Measurements from ENCODE around the gene MMEL1.

MMEL1 gene

DNA sequence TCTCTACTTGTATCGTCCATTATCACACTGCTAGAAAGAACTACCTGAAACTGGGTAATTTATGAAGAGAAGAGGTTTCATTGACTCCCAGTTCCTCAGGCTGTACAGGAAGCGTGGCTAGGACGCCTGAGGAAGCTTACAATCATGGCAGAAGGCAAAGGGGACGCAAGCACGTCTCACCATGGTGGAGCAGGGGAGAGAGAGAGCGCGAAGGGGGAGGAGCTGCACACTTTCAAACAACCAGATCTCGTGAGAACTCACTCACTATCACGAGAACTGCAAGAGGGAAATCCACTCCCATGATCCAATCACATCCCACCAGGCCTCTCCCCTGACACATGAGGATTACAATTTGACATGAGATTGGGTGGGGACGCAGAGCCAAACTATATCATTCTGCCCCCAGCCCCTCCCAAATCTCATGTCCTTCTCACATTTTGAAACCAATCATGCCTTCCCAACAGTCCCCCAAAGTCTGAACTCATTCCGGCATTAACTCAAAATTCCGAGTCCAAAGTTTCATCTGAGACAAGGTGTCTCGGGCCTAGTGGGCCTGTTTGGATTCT lies 8.0 kb downstream of the MMEL1 start:
- Mint-ChIP-seq H3K9me3 (peaks cover 3% of the 10 kb centered on the region), H3K27ac (no peak overlapping the region), H3K27me3 (peaks cover 88% of the 10 kb centered on the region)

DNA sequence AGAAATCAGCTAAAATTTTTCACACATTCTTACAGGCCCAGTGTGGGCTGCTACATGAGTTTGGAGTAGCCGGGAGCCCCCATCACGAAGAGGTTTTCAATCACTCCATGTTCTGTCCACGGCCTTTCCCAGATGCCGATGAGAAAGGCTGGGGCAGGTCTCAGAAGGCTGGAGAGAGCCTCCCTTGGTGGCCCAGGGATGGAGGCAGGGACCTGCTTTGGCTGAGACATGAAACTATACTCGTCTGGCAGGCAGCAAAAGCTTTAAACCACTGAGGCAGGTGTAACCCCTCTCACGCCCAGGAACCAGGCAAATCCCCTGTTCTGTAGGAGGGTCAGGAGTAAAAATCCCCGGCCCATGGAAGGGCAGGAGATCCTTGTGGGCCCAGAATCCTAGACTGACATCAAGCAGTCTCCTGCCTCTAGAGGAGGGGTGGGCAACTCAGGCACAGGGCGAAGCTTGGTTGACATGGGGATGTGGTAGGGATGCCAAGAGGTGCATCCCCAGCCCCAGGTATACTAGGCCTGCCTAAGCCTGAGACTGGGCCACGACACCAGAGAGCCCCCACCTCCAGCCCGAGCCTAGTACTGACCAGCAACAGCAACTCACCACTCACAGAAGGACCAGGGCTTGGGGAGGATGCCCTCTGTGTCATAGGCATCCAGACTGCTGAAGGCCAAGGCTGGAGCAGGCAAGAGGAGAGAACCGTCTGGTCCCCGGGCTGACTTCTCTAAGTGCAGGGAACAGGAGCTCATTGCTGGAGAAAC lies 9.1 kb downstream of the MMEL1 start:
- ATAC-seq = no peak
- Mint-ChIP-seq H3K27me3 (peaks cover 93% of the 10 kb centered on the region), H3K9me3 (peaks cover 6% of the 10 kb centered on the region), H3K4me3 (no peak overlapping the region), H3K27ac (no peak overlapping the region), H3K4me1 (no peaks in the 10 kb centered on the region), H3K36me3 (peaks cover 9% of the 10 kb centered on the region)

More for the DNA sequence above, 8.0 kb downstream of the MMEL1 start:
- ATAC-seq = no peak
- Mint-ChIP-seq H3K36me3 (peaks cover 5% of the 10 kb centered on the region), H3K4me3 (no peak overlapping the region), H3K4me1 (no peaks in the 10 kb centered on the region)

DNA sequence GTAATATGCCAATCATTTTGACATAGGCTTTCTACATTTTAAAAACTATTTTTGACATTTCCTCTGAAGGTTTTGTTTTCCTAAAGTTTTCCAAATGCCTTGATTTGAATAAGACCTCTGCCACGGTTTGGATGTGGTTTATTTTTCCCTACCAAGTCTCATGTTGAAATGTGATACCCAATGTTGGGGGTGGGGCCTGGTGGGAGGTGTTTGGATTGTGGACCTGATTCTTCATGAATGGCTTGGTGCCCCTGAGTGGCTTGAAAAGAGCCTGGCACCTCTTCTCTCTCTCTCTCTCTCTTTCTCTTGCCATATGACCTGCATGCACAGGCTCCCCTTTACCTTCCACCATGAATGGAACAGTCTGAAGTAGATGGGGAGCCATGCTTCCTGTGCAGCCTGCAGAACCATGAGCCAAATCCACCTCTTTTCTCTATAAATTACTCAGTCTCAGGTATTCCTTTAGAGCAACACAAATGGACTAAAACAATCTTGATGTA lies 14.8 kb downstream of the MMEL1 start:
- Mint-ChIP-seq H3K4me3 (no peak overlapping the region), H3K36me3 (peaks cover 11% of the 10 kb centered on the region), H3K27ac (no peak overlapping the region), H3K9me3 (peaks cover 22% of the 10 kb centered on the region), H3K27me3 (peaks cover 68% of the 10 kb centered on the region), H3K4me1 (no peaks in the 10 kb centered on the region)
- no peak for ATAC-seq

DNA sequence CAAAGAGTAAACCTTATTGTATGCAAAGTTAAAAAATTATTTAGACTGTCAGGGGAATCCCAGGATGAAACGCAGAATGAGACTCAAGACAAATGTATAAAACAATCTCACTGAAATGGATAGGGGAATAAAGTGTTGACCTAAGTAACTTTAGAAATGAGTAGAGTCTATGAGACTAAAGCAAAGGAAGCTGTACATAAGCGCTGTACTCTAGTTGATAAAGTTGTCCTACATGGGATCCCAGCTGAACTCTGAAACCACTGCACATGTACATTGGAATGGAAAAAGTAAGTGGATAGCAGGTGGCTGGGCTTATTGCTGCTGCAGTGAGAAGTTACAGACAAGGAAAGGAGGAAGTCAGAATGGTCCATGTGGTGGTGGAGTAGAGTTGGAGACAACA lies 18.7 kb downstream of the MMEL1 start:
- Mint-ChIP-seq H3K27me3 (peaks cover 67% of the 10 kb centered on the region), H3K4me3 (no peak overlapping the region), H3K9me3 (peaks cover 16% of the 10 kb centered on the region), H3K4me1 (peaks cover 11% of the 10 kb centered on the region), H3K36me3 (peaks cover 9% of the 10 kb centered on the region), H3K27ac (no peak overlapping the region)
- ATAC-seq = no peak

DNA sequence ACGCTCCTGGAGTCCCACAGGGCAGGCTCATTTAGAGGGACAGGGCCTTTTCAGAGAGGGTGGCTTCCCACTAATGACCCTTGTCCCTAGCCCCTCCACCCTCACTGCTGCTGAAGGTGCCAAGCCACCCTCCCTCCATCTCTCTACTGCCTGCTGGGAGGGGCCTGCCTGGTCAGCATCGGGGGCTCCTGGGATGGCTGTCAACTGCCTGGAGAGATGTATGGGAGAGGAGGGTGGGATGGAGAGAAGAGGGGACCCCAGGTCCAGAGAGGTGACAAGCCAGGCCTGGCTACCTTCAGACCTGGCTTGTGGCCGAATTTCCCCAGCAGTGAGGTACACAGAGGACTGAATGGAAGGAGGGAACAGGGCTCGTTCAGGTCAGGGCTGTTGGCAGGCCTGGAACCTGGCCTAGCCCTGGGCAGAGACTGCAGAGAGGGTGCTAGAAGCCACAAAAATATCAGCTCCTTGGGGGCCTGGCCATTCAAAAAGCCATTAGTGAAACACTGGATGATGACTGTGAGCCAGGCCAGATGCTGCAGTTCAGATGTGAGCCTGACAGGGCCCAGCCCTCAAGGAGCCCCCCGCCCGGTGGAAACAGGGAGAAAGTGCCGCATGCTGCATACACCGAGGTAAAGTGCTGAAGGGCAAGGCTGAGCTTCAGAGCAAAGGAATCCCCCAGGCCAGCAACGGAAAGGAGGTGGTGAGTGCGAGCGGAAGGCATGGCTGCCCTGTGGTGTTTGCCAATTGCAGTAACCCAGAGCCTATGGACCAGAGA lies 20.0 kb downstream of the MMEL1 start:
- Mint-ChIP-seq H3K4me1 (peaks cover 11% of the 10 kb centered on the region), H3K27ac (no peak overlapping the region), H3K9me3 (peaks cover 16% of the 10 kb centered on the region), H3K36me3 (peaks cover 9% of the 10 kb centered on the region), H3K27me3 (peaks cover 64% of the 10 kb centered on the region), H3K4me3 (no peak overlapping the region)
- ATAC-seq = no peak

DNA sequence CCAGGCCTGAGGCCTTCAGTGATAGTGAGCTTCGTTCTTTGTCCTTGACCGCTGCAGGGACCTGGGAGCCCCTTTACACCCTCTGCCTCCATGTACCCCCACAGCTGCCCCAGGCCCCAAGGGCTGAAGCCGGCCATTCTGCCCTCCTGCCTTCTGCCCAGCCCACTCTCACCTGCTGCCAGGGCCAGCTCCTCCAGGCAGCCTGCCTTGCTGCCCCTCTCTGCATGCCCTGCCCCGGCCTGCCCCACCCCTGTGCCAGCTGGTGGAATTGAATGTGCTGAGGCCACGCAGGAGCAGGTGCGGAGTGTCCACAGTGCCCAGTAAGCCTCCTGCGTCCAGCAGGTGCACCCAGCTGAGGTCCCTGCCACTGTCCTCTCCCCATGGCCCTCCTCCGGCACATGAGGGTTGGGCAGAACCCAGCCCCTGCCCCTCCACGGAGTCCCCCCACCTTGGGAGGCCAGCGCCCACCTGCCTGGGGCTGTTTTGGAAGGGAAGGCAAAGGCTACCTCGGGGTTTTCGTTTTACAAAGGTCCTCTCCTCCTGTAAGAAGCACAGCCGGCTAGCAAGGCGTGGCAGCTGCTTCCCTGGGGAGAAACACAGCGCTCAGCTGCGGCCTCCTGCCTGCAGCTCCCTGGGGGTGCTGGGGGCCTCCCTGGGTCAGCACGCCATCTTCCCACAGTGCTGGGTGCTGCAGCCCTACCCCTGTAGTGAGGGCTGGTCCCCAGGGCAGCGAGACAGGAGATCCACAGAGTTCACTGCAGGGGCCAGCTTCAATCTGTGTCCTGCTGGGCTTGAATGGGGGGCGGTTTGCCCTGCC lies 21.0 kb downstream of the MMEL1 start:
- peaks cover 64% of the 10 kb centered on the region for H3K27me3 Mint-ChIP-seq
- peaks cover 11% of the 10 kb centered on the region for H3K4me1 Mint-ChIP-seq
- no peak overlapping the region for H3K27ac Mint-ChIP-seq
- no peak overlapping the region for H3K4me3 Mint-ChIP-seq
- ATAC-seq = peak; percentile 28
- peaks cover 9% of the 10 kb centered on the region for H3K36me3 Mint-ChIP-seq
- H3K9me3 Mint-ChIP-seq = peaks cover 16% of the 10 kb centered on the region

DNA sequence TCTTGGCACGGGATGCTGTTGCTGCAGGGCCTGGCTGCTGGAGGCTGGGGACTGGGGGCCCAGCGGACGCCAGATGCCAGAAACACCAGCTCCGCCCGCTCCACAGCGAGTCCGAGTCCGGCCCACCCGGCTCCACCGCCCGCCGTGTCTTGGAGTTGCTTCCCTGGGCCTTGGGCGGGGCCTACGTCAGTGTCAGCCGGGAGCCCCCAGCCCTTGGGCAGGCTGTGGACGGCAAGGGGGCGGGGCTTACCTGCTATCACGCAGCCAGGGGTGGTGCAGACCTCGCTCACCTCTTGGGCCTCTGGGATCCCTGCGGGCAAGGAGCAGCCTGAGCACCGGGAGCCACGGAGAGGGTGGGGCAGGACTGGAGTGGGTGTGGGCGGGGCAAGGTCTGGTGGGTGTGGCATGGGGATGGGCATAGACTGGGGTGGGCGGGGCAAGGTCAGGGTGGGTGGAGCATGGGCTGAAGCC lies 21.8 kb downstream of the MMEL1 start:
- H3K4me1 Mint-ChIP-seq = peaks cover 11% of the 10 kb centered on the region

DNA sequence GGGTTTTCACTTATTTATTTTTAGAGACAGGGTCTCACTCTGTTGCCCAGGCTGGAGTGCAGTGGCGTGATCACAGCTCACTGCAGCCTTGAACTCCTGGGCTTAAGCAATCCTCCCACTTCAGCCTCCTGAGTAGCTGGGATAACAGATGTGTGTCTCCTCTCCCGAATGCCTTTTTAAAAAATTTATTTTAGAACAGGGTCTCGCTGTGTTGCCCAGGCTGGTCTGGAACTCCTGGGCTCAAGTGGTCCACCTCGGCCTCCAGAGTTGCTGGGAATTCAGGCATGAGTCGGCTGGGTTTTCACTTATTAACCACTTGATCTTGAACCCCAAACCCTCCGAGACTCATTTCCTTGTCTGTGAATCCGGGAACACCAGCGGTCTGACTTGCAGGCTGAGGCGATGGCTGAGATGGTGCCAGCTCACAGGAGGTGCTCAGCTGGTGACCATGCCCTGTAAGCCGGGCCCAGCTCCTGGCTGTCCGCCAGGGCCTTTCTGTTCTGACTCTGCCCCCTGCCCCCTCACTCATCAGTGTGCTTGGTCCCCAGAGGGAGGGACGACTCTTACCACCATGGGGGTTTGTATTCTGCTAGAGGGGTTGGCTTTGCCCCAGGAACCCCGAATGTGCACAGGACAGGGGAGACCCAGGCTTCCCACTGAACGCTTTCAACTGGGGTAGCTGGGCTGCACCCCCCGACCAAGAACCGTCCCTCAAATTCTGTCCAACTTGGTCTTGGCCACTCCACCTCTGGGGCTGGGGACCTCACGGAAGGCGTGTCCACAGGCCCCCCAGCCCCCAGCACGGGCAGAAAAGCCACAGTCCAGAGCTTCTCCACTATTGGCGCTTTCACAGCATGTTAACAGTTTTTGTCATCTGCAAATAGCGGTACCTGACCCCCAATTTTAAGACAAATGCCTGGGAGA lies 22.5 kb downstream of the MMEL1 start:
- peaks cover 11% of the 10 kb centered on the region for H3K4me1 Mint-ChIP-seq
- ATAC-seq = no peak
- H3K36me3 Mint-ChIP-seq = peaks cover 9% of the 10 kb centered on the region
- no peak overlapping the region for H3K27ac Mint-ChIP-seq
- H3K4me3 Mint-ChIP-seq = no peak overlapping the region
- H3K9me3 Mint-ChIP-seq = peaks cover 14% of the 10 kb centered on the region
- H3K27me3 Mint-ChIP-seq = peaks cover 59% of the 10 kb centered on the region

More for the DNA sequence above, 21.8 kb downstream of the MMEL1 start:
- H3K9me3 Mint-ChIP-seq = peaks cover 16% of the 10 kb centered on the region
- peak; percentile 21 for ATAC-seq
- H3K4me3 Mint-ChIP-seq = no peak overlapping the region
- no peak overlapping the region for H3K27ac Mint-ChIP-seq
- peaks cover 64% of the 10 kb centered on the region for H3K27me3 Mint-ChIP-seq
- H3K36me3 Mint-ChIP-seq = peaks cover 9% of the 10 kb centered on the region

DNA sequence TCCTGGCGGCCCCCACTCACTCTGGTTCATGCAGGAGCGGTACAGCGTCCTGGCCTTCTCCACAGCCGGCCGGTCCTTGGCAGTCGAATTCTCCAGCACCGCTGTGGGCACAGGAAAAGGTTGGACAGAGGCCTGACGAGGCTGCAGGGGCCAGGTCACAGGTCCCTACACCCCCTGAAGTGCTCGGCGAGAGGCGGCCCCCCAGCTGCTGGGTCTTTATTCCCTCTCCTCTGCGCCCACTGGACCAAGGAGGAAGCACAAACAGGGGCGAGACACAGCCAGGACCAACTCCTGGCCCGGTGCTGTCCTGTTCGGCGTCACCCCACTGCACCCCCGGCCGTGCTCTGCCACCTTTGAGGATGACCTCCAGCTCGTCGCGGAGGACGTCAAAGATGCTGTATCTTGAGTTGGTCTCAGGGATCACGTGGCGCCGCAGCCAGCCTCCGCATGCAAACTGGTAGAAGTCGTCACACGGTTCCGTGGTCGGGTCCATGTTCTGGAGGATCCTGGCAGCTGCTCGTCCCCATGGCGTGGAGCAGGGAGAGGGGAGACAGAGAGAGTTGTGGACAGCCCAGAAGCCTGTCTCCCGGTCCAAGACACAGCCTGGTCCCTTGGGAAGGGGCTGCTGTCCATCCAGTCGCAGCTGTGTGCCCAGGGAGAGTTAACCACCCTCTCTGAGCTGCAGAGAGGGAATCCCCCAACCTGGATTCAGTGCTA lies 23.3 kb downstream of the MMEL1 start:
- no peak for ATAC-seq
- Mint-ChIP-seq H3K4me3 (no peak overlapping the region), H3K27ac (no peak overlapping the region), H3K27me3 (peaks cover 60% of the 10 kb centered on the region), H3K36me3 (peaks cover 9% of the 10 kb centered on the region), H3K9me3 (peaks cover 12% of the 10 kb centered on the region), H3K4me1 (peaks cover 11% of the 10 kb centered on the region)

DNA sequence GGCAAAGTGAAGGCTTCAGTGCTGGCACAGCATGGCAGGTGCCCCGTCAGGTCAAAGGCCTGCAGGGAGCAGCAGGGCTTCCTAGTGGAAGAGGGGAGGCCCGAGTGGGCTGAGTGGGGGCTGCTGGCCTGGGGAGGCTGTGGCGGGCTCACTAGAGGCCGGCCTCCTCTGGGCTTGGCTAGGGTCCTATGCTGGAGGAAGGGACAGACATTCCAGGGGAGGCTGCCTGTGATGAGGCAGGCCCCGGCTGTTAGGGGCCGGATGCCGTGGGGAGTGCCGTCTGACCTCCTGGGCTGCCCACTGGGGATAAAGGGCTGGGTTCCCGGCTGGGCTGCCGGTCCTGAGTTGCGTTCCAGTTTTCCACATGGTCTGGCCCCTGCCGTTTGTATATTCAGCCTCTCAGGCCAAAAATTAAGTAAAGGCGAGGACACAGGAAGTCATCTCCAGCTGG lies 25.1 kb downstream of the MMEL1 start:
- H3K4me3 Mint-ChIP-seq = no peak overlapping the region
- H3K9me3 Mint-ChIP-seq = no peaks in the 10 kb centered on the region
- no peak for ATAC-seq
- peaks cover 58% of the 10 kb centered on the region for H3K27me3 Mint-ChIP-seq
- peaks cover 3% of the 10 kb centered on the region for H3K36me3 Mint-ChIP-seq
- peaks cover 10% of the 10 kb centered on the region for H3K4me1 Mint-ChIP-seq
- no peak overlapping the region for H3K27ac Mint-ChIP-seq

DNA sequence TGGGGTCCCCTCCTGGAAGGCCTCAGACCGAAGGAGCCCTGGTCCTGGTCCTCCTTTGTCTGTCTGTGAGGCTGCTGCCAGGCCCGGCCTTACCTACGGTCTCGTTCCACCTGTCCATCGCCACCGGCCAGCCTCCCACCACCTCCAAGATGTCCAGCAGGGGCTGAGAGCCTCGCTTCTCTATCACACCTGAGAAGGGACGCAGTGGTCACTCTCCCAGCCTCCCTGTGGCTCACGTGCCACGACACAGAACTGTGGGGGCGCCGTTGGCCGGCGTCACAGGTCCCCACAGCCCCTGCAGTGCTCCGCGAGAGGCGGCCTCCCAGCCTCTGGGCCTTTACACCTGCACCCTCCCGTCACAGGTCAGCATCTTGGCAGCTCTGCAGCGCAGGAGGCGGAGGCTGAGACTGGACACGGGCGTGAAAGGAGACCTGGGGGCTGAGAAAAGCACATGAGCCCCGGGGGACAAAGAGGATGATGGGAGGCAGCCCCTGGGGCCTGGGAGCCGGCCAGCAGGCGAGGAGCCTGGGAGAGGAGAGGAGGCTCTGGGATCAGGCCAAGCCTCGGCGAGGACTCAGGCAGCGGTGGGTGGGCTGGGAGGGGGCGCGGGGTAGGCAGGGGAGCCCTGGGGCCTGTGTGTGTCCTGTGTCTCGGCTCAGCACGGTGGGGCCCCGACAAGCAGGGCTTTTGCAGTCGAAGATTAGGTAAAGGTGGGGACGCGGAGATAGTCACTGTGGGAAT lies 25.8 kb downstream of the MMEL1 start:
- H3K4me1 Mint-ChIP-seq = peaks cover 4% of the 10 kb centered on the region
- no peak overlapping the region for H3K27ac Mint-ChIP-seq
- peaks cover 58% of the 10 kb centered on the region for H3K27me3 Mint-ChIP-seq
- H3K36me3 Mint-ChIP-seq = no peaks in the 10 kb centered on the region
- no peak overlapping the region for H3K4me3 Mint-ChIP-seq
- ATAC-seq = no peak
- no peaks in the 10 kb centered on the region for H3K9me3 Mint-ChIP-seq

DNA sequence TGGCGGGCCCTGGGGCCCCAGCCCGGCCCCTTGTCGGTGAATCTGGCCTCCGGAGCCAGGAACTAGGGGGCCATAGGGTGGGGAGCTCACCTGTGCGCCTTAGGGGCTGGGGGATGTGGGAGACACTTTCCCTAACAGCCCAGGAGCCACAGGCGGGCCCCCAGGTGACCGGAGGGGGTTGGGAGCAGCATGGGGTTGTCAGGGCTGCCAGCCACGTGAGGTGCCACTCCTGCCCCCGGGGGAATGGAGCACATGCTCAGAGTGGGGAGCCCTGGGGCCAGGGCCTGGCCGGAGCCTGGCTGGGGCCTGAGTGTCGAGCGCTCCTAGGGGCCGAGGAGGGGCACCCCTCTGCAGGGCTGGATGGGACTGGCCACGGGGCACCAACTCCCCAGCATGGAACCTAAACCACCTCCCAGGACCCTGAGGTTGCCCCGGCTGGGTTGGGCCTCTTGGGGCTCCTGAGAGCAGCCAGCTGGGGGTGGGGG lies 26.4 kb downstream of the MMEL1 start:
- H3K4me3 Mint-ChIP-seq = no peak overlapping the region
- H3K4me1 Mint-ChIP-seq = no peaks in the 10 kb centered on the region

More for the DNA sequence above, 26.4 kb downstream of the MMEL1 start:
- peaks cover 54% of the 10 kb centered on the region for H3K27me3 Mint-ChIP-seq
- no peaks in the 10 kb centered on the region for H3K36me3 Mint-ChIP-seq
- no peak overlapping the region for H3K27ac Mint-ChIP-seq
- H3K9me3 Mint-ChIP-seq = no peaks in the 10 kb centered on the region
- ATAC-seq = no peak
